Activated gamma-delta T cell treated with Interleukin-2 at 50 U/mL for 16 hours (primary cell): ENCODE results near the gene ZNF184.

Source experiments
- DNase-seq: peaks from one replicate; pipeline ENCODE4 v3.0.0-alpha.2; 2020

The ZNF184 gene

DNA sequence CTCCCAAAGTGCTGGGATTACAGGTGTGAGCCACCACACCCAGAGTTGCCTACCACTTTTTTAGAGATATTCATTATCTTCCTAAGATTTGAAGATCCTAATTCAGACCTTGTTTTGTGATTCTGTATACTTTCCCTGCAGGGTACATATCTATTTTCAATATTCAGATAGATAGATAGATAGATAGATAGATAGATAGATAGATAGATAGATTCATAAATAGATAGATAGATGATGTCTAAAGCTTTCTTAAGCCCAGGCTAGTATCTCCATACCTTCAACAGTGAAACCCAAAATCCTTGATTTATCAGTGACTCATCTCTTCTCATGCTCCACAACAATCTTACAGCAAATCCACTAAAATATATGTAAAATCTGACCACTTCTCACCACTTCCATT, 53.5 kb downstream of the ZNF184 start:
- DNase-seq, result no peak

DNA sequence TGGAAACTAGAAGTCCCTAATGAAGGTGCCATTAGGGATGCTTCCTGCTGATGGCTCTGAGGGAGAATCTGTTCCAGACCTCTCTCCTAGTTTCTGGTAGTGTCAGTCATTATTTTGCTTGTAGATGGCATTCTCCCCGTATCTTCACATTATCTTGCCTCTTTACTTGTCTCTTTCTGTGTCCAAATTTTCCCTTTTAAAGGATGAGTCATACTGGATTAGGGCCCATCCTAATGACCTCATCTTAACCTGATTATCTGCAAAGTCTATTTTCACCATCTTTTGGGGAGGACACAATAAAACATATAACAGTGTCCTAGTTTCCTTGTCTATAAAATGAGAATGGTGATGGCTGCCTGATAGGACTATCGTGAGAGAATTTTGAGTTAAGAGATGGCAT, 57.0 kb downstream of the ZNF184 start:
- DNase-seq, result no peak

DNA sequence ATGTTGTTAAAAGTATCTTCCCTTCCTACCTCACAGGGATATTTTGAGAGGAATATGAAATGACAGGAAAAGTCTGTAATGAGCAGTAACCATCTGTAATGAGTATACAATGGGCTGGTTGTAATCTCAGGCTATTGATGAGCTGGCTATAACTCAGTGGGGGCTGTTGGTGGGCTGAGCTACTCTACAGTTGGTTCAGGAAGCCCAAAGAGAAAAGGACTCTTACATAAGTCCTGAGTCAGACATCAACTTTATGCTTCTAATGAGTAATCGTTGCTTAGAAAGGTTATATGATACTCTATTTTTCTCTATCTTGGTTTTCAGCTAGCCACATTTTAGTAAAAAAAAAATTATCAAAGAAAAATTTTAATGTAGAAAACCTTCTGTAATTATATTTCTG, 57.9 kb downstream of the ZNF184 start:
- DNase-seq, result no peak

DNA sequence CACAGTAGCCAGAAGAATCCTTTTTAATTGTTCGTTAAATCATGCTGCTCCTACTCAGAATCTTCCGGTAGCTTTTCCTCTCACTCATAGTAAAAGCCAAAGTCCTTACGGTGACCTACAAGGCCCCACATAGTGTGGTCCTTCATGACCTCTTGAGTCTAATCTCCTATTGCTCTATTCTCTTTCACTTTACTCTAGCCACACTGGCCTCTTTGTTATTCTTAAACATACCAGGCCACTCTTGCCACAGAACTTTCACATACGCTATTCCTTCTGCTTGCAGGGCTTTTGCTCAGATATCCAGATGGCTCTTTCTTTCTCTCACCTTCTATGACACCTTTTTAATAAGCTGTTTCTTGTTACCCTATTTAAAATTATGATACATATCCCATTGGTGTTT, 58.6 kb downstream of the ZNF184 start:
- no peak for DNase-seq

DNA sequence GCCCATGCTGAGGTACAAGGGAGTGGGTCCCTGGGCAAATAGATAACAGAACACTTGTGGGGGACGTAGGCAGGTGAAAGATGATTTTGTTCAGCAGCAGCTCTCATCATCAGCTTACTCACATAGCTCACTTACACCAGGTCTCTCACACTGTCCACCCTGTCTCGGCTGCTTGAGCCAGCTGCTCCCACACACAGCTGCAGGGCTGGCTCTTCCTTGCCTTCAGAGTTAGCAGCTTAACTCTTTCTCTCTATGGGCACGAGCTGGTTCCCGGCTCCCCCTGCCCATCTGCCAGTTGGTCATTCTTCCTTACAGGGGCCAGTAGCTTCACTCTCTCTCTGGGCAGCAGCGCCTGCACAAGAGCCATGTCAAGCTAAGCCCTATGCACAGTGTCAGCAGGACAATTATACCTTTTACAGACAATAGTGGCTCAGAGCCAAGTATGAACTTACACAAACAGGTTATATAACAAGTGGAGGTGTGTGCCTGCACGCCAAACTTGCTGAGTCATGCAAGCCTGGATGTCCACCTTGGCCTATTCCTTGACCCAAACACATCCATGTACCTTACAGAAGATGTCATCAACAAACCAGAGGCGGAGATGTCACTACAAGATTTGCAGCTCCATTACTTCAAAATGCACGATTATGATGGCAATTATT, 65.6 kb downstream of the ZNF184 start:
- no peak for DNase-seq

DNA sequence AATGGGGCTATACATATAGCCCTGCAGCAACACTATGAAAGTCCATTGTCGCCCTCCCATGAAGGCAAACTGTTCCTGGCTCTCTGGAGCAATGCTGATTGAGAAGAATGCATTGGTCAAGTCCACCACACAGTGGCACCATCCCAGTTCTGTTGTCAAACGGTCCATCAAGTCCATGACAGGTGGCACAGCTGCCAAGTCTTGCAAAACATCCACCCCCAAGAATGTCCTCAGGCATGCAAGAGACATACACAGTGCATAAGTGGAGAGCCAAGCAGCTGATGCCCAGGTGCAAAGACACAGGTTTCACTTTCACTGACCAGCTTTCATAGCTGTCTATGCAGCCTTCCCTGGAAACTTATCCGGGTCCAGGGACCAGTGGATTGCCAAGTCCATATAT, 66.8 kb downstream of the ZNF184 start:
- no peak for DNase-seq

DNA sequence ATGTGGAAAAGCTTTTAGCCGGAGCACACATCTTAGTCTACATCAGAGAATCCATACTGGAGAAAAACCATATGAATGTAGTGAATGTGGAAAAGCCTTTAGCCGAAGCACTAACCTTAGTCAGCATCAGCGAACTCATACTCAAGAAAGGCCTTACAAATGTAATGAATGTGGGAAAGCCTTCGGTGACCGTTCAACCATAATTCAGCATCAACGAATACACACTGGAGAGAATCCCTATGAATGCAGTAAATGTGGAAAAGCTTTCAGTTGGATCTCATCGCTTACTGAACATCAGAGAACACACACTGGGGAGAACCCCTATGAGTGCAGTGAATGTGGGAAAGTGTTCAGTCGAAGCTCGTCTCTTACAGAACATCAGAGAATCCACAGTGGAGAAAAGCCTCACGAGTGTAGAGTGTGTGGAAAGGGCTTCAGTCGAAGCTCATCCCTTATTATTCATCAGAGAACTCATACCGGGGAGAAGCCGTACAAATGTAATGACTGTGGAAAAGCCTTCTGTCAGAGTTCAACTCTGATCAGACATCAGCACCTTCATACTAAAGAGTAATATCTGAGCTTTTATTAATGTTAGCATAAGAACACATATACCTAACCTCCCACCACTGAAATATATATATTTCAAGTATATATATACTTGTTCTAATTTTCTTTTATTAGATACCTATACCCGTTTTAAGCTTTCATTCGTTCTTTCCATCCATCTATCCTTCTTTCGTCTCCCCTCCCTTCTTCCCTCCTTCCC, 71.8 kb downstream of the ZNF184 start:
- DNase-seq, result no peak
